Psoas muscle (tissue), 8 donors: Measurements from ENCODE around the gene GMNC. TPM values are rescaled to one million over a fixed set of nuclear protein-coding genes. Genes with fewer than 3 reads are reported as not detected.

Experiments
- ATAC-seq, 4 donors: fragments of 200-7000 bp; cut with Tn5 transposase; one replicate each; pipeline ENCODE4 v1.9.1; 2020; ENCODE audit warnings: moderate library complexity in 3 of 4, mild to moderate bottlenecking in 2 of 4
- DNase-seq, 2 donors: peaks; one replicate each; pipeline ENCODE4 v3.0.0-alpha.2; 2020
- H3K27ac ChIP-seq: fragments of 200-600 bp; one replicate; pipeline ENCODE4 v1.8.0; 2022
- H3K27me3 ChIP-seq, 3 donors: fragments of 200-600 bp in 1 of 3; one replicate each; pipeline versions ENCODE4 v1.6.1 to v1.8.0; 2013 to 2022; ENCODE audit warnings: low read length in 2 of 3, mild to moderate bottlenecking in 2 of 3, moderate library complexity in 1 of 3; ENCODE audit not compliant: insufficient read depth in 3 of 3
- H3K36me3 ChIP-seq, 2 donors: fragments of 200-600 bp in 1 of 2; one replicate each; pipeline versions ENCODE4 v1.6.1 to v1.8.0; 2013 to 2022; ENCODE audit warnings: low read depth in 1 of 2, mild to moderate bottlenecking in 1 of 2, moderate library complexity in 1 of 2; ENCODE audit not compliant: insufficient read depth in 1 of 2
- H3K4me1 ChIP-seq: fragments of 200-600 bp; one replicate; pipeline ENCODE4 v1.8.0; 2022
- H3K4me3 ChIP-seq: fragments of 200-600 bp; one replicate; pipeline ENCODE4 v1.8.0; 2022; ENCODE audit warnings: mild to moderate bottlenecking
- H3K9me3 ChIP-seq: fragments of 200-600 bp; one replicate; pipeline ENCODE4 v1.8.0; 2022
- WGBS, 3 donors: extraction: QIAGEN DNeasy Blood & Tissue Kit; methylation state at CpG; one replicate each; pipeline versions ENCODE4 v1.1.6 to v1.1.7; 2013; 5-methylcytosine and 5-hydroxymethylcytosine counted together
- intact Hi-C, 2 donors: fragments of 100-400 bp; cut with DNase I; formaldehyde crosslinking; loops; one replicate each; pipeline versions ENCODE4 v1.11.0 to v1.14.2; 2022
- polyA plus RNA-seq, 3 donors: library from polyadenylated mRNA; stranded (reverse); fragments of 200-250 nt; gene quantifications; one replicate each; pipeline ENCODE4 v1.2.3, GENCODE V29; 2013
- total RNA-seq, 4 donors: library from RNA; stranded (reverse); fragmentation: NEBNext Ultra II Directional in 2 of 4; extraction: Animal tissue kit (Norgen Biotek cat#: 25700) in 2 of 4; gene quantifications; one replicate each; pipeline versions ENCODE4 v1.2.1 to v1.2.4, GENCODE V29; 2021 to 2023
- TF ChIP-seq, protein P1 (sequence below): fragments of 200-600 bp; IDR thresholded peaks from one replicate; pipeline ENCODE4 v1.8.0; 2022; ENCODE audit warnings: antibody characterized with exemption
- donor health status: healthy with polysubstance abuse.
- donor health status: DM: no; HTN: no; CAD: no; lungs with moderate emphysema.
- donor health status: Bipolar disorder and iron deficiency.
- donor health status: healthy.
- donor health status: DM: yes; HTN: yes; CAD: no.
- donor health status: DM: no; HTN: no; CAD: no.
- donor health status: DM: no; HTN: no; CAD: no.
- donor health status: DM: yes; HTN: yes; CAD: no.

Gene GMNC
- total and polyA plus RNA-seq, 7 donors, result 0.03 to 0.30 (median 0.25) TPM; not detected in 3

DNA sequence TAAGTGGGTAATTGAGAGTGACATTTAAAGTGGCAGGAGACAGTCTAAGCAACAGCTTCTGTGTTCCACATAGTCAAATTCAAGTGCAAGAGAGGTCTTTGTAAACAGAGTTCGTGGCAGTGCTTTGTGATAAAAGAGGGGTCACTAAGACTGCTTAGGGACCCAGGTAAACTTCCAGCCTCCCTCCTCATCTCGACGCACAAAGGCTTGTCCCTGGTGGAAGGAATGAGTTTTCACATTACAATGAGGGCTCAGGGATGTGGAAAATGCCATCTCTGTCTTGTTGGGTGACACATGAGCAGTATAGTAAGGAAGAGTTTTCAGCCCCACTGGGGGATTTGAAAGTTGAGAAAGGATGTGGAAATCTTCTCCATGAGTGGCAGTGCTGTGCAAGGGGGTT lies 7.3 kb downstream of the GMNC start:
- H3K9me3 ChIP-seq, result no peaks in the 10 kb centered on the region
- H3K27me3 ChIP-seq, result no peaks in the 10 kb centered on the region
- H3K4me3 ChIP-seq, result no peak overlapping the region
- TF ChIP-seq, protein P1, sequence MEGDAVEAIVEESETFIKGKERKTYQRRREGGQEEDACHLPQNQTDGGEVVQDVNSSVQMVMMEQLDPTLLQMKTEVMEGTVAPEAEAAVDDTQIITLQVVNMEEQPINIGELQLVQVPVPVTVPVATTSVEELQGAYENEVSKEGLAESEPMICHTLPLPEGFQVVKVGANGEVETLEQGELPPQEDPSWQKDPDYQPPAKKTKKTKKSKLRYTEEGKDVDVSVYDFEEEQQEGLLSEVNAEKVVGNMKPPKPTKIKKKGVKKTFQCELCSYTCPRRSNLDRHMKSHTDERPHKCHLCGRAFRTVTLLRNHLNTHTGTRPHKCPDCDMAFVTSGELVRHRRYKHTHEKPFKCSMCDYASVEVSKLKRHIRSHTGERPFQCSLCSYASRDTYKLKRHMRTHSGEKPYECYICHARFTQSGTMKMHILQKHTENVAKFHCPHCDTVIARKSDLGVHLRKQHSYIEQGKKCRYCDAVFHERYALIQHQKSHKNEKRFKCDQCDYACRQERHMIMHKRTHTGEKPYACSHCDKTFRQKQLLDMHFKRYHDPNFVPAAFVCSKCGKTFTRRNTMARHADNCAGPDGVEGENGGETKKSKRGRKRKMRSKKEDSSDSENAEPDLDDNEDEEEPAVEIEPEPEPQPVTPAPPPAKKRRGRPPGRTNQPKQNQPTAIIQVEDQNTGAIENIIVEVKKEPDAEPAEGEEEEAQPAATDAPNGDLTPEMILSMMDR, result no peak
- H3K4me1 ChIP-seq, result no peaks in the 10 kb centered on the region
- no peaks in the 10 kb centered on the region for H3K36me3 ChIP-seq
- intact Hi-C loops, result no loop called here
- no peak overlapping the region for H3K27ac ChIP-seq
- ATAC-seq, result no peak
- 43 to 52% (median 49%) methylated on average over 3 of the region's 3 CpGs for WGBS, 3 donors
- no peak for DNase-seq

- WGBS, 3 donors, result 85 to 90% (median 88%) methylated on average over 4 of the region's 4 CpGs
Observed at GRCh38 chr3:190854062-190854461, 8.4 kb downstream of the GMNC start.

DNA sequence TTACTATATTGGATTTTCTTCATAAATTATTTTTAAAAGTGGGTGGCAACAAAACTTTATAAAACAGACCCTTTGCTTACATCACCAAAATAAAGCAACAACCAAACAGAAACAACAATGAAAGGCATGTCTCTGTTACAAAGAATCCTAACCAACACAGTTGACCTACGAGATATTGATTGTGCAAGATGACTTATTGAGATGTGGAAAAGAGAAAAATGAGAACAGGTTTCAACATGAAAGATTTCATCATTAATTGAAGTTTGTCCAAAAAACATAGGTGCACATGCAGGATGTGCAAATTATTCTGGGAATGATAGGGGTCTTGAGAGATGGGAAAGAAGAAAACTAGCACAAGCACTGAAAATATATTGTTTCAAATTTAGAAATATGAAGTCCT lies 9.0 kb downstream of the GMNC start:
- 62 to 75% (median 72%) methylated on average over 1 of the region's 1 CpG for WGBS, 3 donors
- TF ChIP-seq, protein P1, result no peak
- Histone ChIP-seq H3K4me3 (no peak overlapping the region), H3K9me3 (no peaks in the 10 kb centered on the region), H3K27ac (no peak overlapping the region), H3K27me3 (no peaks in the 10 kb centered on the region), H3K4me1 (no peaks in the 10 kb centered on the region), H3K36me3 (no peaks in the 10 kb centered on the region)
- DNase-seq, result no peak
- intact Hi-C loops, result no loop called here
- ATAC-seq, result no peak

More at GRCh38 chr3:190854062-190854461, 8.4 kb downstream of the GMNC start:
- no peak for DNase-seq
- Histone ChIP-seq H3K4me3 (no peak overlapping the region), H3K36me3 (no peaks in the 10 kb centered on the region), H3K27me3 (no peaks in the 10 kb centered on the region), H3K27ac (no peak overlapping the region), H3K4me1 (no peaks in the 10 kb centered on the region), H3K9me3 (no peaks in the 10 kb centered on the region)
- TF ChIP-seq, protein P1, result no peak
- ATAC-seq, result no peak
- intact Hi-C loops, result no loop called here

GRCh38 chr3:190849607-190850006 lies 12.9 kb downstream of the GMNC start:
- no peak overlapping the region for H3K27ac ChIP-seq
- DNase-seq, result no peak
- H3K9me3 ChIP-seq, result no peaks in the 10 kb centered on the region
- 91 to 97% (median 93%) methylated on average over 1 of the region's 1 CpG for WGBS, 3 donors
- H3K4me1 ChIP-seq, result no peaks in the 10 kb centered on the region
- no peak overlapping the region for H3K4me3 ChIP-seq
- H3K27me3 ChIP-seq, result no peaks in the 10 kb centered on the region
- TF ChIP-seq, protein P1, result no peak
- H3K36me3 ChIP-seq, result no peaks in the 10 kb centered on the region
- intact Hi-C loops, result no loop called here
- ATAC-seq, result no peak

DNA sequence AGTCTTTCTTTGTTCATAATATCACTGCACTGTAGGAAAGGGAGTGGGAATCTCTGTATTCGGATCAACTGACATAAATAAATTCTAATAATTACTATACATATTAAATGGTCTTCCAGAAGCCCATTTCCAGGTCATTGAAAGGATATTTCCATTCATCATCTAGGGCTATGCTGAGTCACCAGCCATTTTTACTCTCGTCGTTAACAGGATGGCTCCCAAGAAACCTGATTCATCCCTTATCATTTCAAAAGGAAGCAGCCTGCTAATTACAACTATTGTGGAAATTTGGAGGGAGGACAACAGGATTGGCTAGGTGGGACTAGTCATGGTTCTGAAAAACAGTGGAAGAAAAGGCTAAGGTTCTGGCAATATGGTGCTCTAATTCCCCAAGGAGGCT lies 13.6 kb downstream of the GMNC start:
- intact Hi-C loops, result no loop called here
- 68 to 78% (median 75%) methylated on average over 3 of the region's 3 CpGs for WGBS, 3 donors
- Histone ChIP-seq H3K27ac (no peak overlapping the region), H3K9me3 (no peaks in the 10 kb centered on the region), H3K36me3 (no peaks in the 10 kb centered on the region), H3K4me3 (no peak overlapping the region), H3K4me1 (no peaks in the 10 kb centered on the region), H3K27me3 (no peaks in the 10 kb centered on the region)
- TF ChIP-seq, protein P1, result no peak
- ATAC-seq (no peak), DNase-seq (no peak)
